ENCODE results near the gene KRT80.

The KRT80 gene

DNA sequence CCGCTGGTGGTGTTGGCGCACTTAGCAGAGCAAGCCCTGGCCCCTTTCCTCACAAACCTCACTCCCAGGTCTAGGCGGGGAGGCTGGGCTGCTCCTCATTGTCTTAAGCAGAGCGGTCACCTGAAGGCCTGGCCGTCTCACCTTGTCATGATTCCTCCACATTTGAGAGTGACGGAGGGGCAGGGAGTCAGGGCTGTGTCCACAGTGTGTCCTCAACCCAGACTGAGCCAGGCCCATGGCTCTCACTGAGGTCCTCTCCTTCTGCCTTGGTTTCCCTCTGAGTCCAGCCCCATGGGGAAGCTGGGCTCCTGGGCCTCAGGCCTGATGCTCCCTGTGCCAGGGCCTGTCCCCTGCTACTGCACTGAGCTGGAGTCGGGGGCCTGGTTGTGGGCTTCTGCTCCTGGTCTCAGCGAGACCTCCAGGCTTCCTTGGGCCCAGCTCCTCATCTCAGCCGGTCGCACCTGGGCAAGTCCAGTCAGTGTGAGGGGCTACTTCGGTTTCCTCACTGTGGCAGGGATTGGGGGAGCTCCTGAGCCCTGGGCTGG lies 44.9 kb downstream of the KRT80 start:
- DNase-seq (ENCODE audit: low read depth): no peak
- H3K4me3 ChIP-seq (ENCODE audit: control insufficient read depth, low read depth, low read length): no peak overlapping the region
- TF ChIP-seq, protein P1, sequence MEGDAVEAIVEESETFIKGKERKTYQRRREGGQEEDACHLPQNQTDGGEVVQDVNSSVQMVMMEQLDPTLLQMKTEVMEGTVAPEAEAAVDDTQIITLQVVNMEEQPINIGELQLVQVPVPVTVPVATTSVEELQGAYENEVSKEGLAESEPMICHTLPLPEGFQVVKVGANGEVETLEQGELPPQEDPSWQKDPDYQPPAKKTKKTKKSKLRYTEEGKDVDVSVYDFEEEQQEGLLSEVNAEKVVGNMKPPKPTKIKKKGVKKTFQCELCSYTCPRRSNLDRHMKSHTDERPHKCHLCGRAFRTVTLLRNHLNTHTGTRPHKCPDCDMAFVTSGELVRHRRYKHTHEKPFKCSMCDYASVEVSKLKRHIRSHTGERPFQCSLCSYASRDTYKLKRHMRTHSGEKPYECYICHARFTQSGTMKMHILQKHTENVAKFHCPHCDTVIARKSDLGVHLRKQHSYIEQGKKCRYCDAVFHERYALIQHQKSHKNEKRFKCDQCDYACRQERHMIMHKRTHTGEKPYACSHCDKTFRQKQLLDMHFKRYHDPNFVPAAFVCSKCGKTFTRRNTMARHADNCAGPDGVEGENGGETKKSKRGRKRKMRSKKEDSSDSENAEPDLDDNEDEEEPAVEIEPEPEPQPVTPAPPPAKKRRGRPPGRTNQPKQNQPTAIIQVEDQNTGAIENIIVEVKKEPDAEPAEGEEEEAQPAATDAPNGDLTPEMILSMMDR (conservative IDR thresholded peaks at IDR 0.05; ENCODE audit: control insufficient read depth, insufficient read depth, low read depth, low read length): no peak

DNA sequence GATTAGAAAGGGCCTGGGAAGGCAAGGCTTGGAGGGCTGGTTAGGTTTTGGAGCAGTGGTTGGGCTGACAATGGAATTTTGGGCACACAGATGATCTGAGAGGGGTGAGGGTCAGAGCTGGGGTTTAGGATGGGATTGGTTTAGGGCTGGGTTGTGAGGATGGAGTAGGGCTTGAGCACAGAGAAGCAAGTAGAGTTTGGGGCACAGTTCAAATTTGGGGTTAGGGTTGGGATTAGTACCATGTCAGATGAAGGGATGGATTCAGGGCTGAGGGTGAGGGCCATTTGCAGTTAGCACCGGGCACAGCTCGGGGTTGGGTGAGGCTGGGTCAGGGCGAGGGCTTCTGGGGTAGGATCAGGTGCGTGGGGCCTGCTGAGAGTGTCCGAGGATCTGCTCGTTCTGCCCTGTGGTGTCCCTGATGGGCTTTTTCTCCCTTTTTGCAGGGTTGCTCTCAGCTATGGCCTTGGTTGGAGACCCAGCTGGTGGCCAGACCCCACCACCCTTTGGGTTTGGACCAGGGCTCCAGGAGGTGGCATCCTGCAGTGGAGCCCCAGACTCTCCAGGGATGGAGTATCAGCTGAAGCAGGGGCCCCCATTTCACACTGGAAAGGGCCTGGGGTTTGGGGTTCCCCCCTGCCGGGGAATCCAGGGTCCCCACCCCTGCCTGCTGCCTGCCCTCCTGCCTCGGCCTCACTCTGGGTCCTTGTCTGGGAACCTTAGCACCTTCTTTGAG lies 45.6 kb downstream of the KRT80 start:
- no peak for DNase-seq (ENCODE audit: low read depth)
- TF ChIP-seq, protein P1 (conservative IDR thresholded peaks at IDR 0.05; ENCODE audit: control insufficient read depth, insufficient read depth, low read depth, low read length): no peak
- no peak overlapping the region for H3K4me3 ChIP-seq (ENCODE audit: control insufficient read depth, low read depth, low read length)

GRCh38 chr12:52145228-52146088 lies 46.4 kb downstream of the KRT80 start:
- H3K4me3 ChIP-seq (ENCODE audit: control insufficient read depth, low read depth, low read length): no peak overlapping the region
- DNase-seq (ENCODE audit: low read depth): no peak
- TF ChIP-seq, protein P1 (conservative IDR thresholded peaks at IDR 0.05; ENCODE audit: control insufficient read depth, insufficient read depth, low read depth, low read length): no peak

DNA sequence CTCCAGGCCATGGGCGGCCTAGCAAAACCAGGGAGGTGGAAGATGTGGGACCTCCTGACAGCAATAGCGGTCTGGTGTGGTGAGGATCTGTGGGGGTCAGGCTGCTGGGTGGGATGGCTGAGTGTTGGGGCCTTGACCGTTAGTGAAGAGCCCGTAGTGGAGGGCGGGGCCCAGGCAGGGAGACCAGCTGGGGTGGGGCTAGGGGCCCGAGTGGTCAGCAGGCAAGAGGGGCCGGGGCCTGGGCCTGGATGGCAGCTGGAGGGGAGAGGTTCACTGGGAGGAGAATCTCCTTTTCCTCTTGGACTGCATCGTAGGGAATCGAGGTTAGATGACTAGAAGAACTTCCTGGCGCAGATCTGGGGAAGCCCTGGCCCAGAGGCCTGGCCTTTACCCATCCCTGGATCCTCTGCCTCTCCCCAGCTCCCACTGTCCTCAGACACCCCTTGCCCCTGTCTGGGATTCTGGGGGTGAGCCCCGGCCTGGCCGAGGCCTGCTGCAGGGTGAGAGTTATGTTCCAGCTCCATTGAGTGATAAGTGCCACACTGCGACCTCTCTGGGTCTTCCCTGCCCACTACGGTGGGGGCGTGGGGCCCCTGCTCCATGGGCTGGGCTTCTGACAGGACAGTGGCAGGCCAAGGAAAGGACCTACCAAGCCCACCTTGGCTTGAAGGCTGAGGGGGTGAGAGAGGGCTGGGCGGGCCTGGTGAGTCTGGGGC lies 47.1 kb downstream of the KRT80 start:
- DNase-seq (ENCODE audit: low read depth): no peak
- TF ChIP-seq, protein P1 (conservative IDR thresholded peaks at IDR 0.05; ENCODE audit: control insufficient read depth, insufficient read depth, low read depth, low read length): no peak
- no peak overlapping the region for H3K4me3 ChIP-seq (ENCODE audit: control insufficient read depth, low read depth, low read length)

GRCh38 chr12:52142431-52142830 lies 49.4 kb downstream of the KRT80 start:
- TF ChIP-seq, protein P1 (conservative IDR thresholded peaks at IDR 0.05; ENCODE audit: control insufficient read depth, insufficient read depth, low read depth, low read length): no peak
- no peak overlapping the region for H3K4me3 ChIP-seq (ENCODE audit: control insufficient read depth, low read depth, low read length)
- no peak for DNase-seq (ENCODE audit: low read depth)

- TF ChIP-seq, protein P1 (conservative IDR thresholded peaks at IDR 0.05; ENCODE audit: control insufficient read depth, insufficient read depth, low read depth, low read length): no peak
- DNase-seq (ENCODE audit: low read depth): no peak
- no peak overlapping the region for H3K4me3 ChIP-seq (ENCODE audit: control insufficient read depth, low read depth, low read length)
Observed at GRCh38 chr12:52141875-52142274, 49.9 kb downstream of the KRT80 start.
